ENCODE results near the gene MYL4. TPM values are rescaled to one million over a fixed set of nuclear protein-coding genes. Genes with fewer than 3 reads are reported as not detected.
"Not testable (repeated sequence)": the region's sequence is repeated elsewhere in the genome, so short reads cannot be mapped to it uniquely, and the experiment has no call there.

MYL4 gene
- total RNA-seq, 4 donors from 2014 or later: 3.2 TPM; not detected in 3

DNA sequence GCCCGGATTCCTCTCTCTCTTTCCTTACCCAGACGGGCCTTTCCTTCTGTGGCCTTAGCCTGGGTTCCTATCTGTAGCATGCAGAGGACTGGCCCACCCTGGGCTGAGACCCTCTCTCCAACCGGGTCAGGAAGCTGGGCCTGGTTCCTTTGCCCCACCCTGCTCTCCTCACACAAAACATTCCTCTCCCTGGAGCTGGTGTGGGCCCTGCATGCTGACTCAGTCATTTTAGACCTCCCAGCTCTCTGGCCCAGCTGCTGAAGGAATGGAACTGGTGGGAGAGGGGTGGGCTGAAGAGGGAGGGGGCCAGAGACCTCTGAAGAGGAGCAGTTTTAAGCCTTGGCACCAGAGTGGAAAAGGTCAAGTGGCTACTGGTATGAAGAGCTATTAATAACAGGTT, 957 bp downstream of the MYL4 start:
- intact Hi-C loops (cut with DNase I; ENCODE audit: low total_unique reads): no loop called here
- TF ChIP-seq, protein P1, sequence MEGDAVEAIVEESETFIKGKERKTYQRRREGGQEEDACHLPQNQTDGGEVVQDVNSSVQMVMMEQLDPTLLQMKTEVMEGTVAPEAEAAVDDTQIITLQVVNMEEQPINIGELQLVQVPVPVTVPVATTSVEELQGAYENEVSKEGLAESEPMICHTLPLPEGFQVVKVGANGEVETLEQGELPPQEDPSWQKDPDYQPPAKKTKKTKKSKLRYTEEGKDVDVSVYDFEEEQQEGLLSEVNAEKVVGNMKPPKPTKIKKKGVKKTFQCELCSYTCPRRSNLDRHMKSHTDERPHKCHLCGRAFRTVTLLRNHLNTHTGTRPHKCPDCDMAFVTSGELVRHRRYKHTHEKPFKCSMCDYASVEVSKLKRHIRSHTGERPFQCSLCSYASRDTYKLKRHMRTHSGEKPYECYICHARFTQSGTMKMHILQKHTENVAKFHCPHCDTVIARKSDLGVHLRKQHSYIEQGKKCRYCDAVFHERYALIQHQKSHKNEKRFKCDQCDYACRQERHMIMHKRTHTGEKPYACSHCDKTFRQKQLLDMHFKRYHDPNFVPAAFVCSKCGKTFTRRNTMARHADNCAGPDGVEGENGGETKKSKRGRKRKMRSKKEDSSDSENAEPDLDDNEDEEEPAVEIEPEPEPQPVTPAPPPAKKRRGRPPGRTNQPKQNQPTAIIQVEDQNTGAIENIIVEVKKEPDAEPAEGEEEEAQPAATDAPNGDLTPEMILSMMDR (IDR thresholded peaks at IDR 0.05): no peak
- TF ChIP-seq POLR2A (IDR thresholded peaks at IDR 0.05): no peak
- H3K9me3 ChIP-seq: no peaks in the 10 kb centered on the region
- H3K4me1 ChIP-seq: no peaks in the 10 kb centered on the region
- H3K4me3 ChIP-seq: no peak overlapping the region
- H3K27ac ChIP-seq: no peak overlapping the region
- no peak for DNase-seq
- no peaks in the 10 kb centered on the region for H3K36me3 ChIP-seq
- no peaks in the 10 kb centered on the region for H3K27me3 ChIP-seq

DNA sequence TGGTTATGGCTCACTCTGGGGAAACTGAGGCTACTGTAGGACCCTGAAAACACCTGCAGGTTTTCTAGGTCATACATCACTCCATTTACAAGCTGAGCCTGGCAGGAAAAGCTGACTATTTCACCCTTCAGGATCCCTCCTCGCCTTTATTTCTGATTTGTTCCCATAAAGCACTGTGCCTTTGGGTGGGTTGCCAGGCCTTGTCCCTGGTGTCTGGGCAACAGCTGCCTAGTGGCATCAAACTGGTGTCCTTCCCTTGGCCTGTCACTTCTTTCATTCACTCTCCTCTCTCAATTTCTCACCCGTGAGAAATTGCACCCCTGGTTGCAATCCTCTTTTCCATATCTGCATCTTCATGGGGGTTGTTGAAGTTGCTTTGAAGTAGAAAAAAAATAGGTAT, 1.6 kb downstream of the MYL4 start:
- H3K4me1 ChIP-seq: no peaks in the 10 kb centered on the region
- DNase-seq: no peak
- no peaks in the 10 kb centered on the region for H3K27me3 ChIP-seq
- intact Hi-C loops (cut with DNase I; ENCODE audit: low total_unique reads): no loop called here
- no peaks in the 10 kb centered on the region for H3K9me3 ChIP-seq
- H3K36me3 ChIP-seq: no peaks in the 10 kb centered on the region
- H3K4me3 ChIP-seq: no peak overlapping the region
- no peak overlapping the region for H3K27ac ChIP-seq
- no peak for TF ChIP-seq POLR2A (IDR thresholded peaks at IDR 0.05)
- TF ChIP-seq, protein P1 (IDR thresholded peaks at IDR 0.05): no peak

DNA sequence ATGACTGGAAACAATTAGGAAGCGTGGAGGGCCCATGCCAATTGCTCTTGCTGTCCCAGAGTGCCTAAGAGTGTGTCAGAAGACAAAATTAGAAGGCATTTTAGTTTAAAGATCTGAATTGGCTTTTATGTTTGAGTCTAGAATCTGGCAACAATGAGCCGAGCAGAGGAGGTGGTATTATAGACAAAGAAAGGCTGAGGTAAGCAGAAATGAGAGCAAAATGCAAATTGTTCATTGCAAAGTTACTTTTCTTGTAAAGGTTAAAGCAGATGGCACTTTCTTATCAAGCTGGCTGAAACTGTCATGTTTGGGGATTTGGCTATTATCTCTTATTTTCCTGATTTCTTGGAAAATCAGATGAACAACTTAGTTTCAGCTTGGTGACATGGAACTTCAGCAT, 3.3 kb downstream of the MYL4 start:
- no peak overlapping the region for H3K4me3 ChIP-seq
- no peaks in the 10 kb centered on the region for H3K27me3 ChIP-seq
- no peaks in the 10 kb centered on the region for H3K4me1 ChIP-seq
- no peaks in the 10 kb centered on the region for H3K9me3 ChIP-seq
- no peak overlapping the region for H3K27ac ChIP-seq
- no peaks in the 10 kb centered on the region for H3K36me3 ChIP-seq
- intact Hi-C loops (cut with DNase I; ENCODE audit: low total_unique reads): no loop called here
- no peak for DNase-seq
- no peak for TF ChIP-seq POLR2A (IDR thresholded peaks at IDR 0.05)
- TF ChIP-seq, protein P1 (IDR thresholded peaks at IDR 0.05): no peak

DNA sequence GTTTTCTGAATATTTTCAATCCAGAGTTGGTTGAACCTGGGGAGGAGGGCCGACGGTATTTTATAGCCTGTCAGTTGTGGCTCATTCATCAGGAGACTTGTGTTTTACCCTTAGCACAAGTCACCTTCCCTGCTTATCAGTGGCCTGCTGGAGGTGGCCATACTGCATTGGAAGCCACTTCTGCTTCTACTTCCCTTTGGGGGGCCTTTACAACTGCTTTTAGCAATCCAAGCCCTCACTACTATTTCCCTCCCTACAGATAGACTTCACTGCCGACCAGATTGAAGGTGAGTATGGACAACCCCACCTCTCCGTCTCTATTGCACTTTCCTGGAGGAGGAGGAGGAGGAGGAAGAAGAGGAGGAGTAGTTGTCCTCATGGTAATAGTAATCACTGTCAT, 4.4 kb downstream of the MYL4 start:
- H3K4me3 ChIP-seq: no peak overlapping the region
- H3K9me3 ChIP-seq: no peaks in the 10 kb centered on the region
- no peaks in the 10 kb centered on the region for H3K4me1 ChIP-seq
- intact Hi-C loops (cut with DNase I; ENCODE audit: low total_unique reads): no loop called here
- DNase-seq: no peak
- TF ChIP-seq, protein P1 (IDR thresholded peaks at IDR 0.05): no peak
- no peak for TF ChIP-seq POLR2A (IDR thresholded peaks at IDR 0.05)
- H3K36me3 ChIP-seq: no peaks in the 10 kb centered on the region
- H3K27me3 ChIP-seq: no peaks in the 10 kb centered on the region
- no peak overlapping the region for H3K27ac ChIP-seq

DNA sequence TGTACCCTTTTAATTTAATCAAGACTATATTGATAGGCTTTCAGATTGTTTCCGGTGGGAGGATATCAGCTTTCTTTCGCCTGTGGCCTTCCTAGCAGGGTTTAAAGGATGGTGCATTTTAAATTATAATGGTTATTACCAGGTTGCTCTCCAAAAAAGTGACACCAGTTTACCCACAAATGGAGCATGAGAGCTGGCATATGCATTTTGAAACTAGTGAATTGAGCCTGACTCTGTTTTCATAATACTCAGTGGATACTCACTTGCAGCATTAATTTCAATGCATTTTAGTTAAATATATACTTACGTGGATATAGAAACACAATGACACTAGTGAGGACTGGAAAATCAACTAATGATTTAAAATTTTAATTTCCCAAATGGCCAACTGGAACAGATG, 5.8 kb downstream of the MYL4 start:
- TF ChIP-seq, protein P1 (IDR thresholded peaks at IDR 0.05): no peak
- TF ChIP-seq POLR2A (IDR thresholded peaks at IDR 0.05): no peak
- DNase-seq: no peak
- no peaks in the 10 kb centered on the region for H3K36me3 ChIP-seq
- no peaks in the 10 kb centered on the region for H3K9me3 ChIP-seq
- intact Hi-C loops (cut with DNase I; ENCODE audit: low total_unique reads): no loop called here
- no peaks in the 10 kb centered on the region for H3K27me3 ChIP-seq
- no peak overlapping the region for H3K4me3 ChIP-seq
- no peak overlapping the region for H3K27ac ChIP-seq
- H3K4me1 ChIP-seq: no peaks in the 10 kb centered on the region

DNA sequence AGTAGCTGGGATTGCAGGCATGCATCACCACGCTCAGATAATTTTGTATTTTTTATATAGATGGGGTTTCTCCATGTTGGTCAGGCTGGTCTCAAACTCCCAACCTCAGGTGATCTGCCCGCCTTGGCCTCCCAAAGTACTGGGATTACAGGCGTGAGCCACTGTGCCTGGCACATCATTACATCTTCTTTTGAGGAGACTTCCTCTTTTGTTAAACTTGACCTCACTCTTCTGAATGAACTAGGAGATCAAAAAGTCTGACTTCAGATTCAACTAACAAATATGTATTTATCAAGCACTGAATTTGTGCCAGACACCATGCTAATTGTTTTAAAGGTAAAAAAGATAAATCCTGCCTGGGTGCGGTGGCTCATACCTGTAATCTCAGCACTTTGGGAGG, 7.7 kb downstream of the MYL4 start:
- H3K27ac ChIP-seq; intact Hi-C loops (cut with DNase I; ENCODE audit: low total_unique reads): not testable (repeated sequence)

DNA sequence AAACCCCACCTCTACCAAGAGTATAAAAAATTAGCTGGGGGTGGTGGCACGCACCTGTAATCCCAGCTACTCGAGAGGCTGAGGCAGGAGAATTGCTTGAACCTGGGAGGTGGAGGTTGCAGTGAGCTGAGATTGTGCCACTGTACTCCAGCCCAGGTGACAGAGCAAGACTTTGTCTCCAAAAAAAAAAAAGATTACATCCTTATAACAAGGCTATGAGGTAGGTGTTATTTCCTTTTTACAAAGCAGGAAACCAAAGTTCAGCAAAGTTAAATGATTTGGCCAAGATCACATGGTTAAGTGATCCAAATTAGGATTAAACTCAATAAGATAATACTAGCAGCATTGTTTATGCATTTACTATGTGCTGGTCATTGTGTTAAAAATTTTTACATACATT, 8.1 kb downstream of the MYL4 start:
- H3K4me3 ChIP-seq, H3K9me3 ChIP-seq: not testable (repeated sequence)

More for the DNA sequence above, 7.7 kb downstream of the MYL4 start:
- H3K27me3 ChIP-seq, H3K9me3 ChIP-seq, H3K4me1 ChIP-seq, DNase-seq, H3K36me3 ChIP-seq, H3K4me3 ChIP-seq: not testable (repeated sequence)

More for the DNA sequence above, 8.1 kb downstream of the MYL4 start:
- H3K36me3 ChIP-seq; H3K27me3 ChIP-seq; H3K27ac ChIP-seq; DNase-seq; H3K4me1 ChIP-seq; intact Hi-C loops (cut with DNase I; ENCODE audit: low total_unique reads): not testable (repeated sequence)

Measured in uterus (tissue), 4 donors.